ENCODE data around the gene KLF15. TPM values are rescaled to one million over a fixed set of nuclear protein-coding genes. Genes with fewer than 3 reads are reported as not detected.

The KLF15 gene
- total and polyA plus RNA-seq, 2 experiments from 2014 or later, result 1.8 to 16.7 TPM

- TF ChIP-seq CTCF (IDR thresholded peaks at IDR 0.05; ENCODE audit: poor library complexity) (no peak), EZH2phosphoT487 (IDR thresholded peaks at IDR 0.05; ENCODE audit: low read depth, severe bottlenecking, unreplicated experiment) (no peak), EZH2 (IDR thresholded peaks at IDR 0.05; ENCODE audit: borderline replicate concordance) (no peak)
- H2AFZ ChIP-seq, result no peak overlapping the region
- H3K9me2 ChIP-seq (replicated peaks; ENCODE audit: insufficient read depth), result no peaks in the 10 kb centered on the region
- H3K4me3 ChIP-seq, result no peak overlapping the region
- WGBS (ENCODE audit: low lambda C conversion rate, missing lambda C conversion rate), result 89% methylated on average over 7 of the region's 8 CpGs
- H4K20me1 ChIP-seq (ENCODE audit: insufficient read depth, poor library complexity, severe bottlenecking), result no peaks in the 10 kb centered on the region
- H3K4me1 ChIP-seq (ENCODE audit: insufficient read depth), result no peaks in the 10 kb centered on the region
- no peaks in the 10 kb centered on the region for H3K9me3 ChIP-seq (ENCODE audit: low read depth)
- H3K79me2 ChIP-seq, result no peaks in the 10 kb centered on the region
- H3K27ac ChIP-seq, result no peak overlapping the region
- no peak overlapping the region for H3K4me2 ChIP-seq
- DNase-seq (ENCODE audit: low spot score), result no peak
- no peaks in the 10 kb centered on the region for H3K27me3 ChIP-seq
- H3K36me3 ChIP-seq (replicated peaks; ENCODE audit: insufficient read depth, low read depth), result no peaks in the 10 kb centered on the region
These were observed 50.2 kb downstream of the KLF15 start for GRCh38 chr3:126306888-126307482.

GRCh38 chr3:126306397-126306796, 50.8 kb downstream of the KLF15 start:
- Histone ChIP-seq H2AFZ (no peak overlapping the region), H3K4me1 (ENCODE audit: insufficient read depth) (no peaks in the 10 kb centered on the region), H3K79me2 (no peaks in the 10 kb centered on the region), H3K9me3 (ENCODE audit: low read depth) (no peaks in the 10 kb centered on the region), H3K27ac (no peak overlapping the region), H3K4me2 (no peak overlapping the region), H4K20me1 (ENCODE audit: insufficient read depth, poor library complexity, severe bottlenecking) (no peaks in the 10 kb centered on the region), H3K27me3 (no peaks in the 10 kb centered on the region), H3K4me3 (no peak overlapping the region), H3K36me3 (replicated peaks; ENCODE audit: insufficient read depth, low read depth) (no peaks in the 10 kb centered on the region), H3K9me2 (replicated peaks; ENCODE audit: insufficient read depth) (no peaks in the 10 kb centered on the region)
- no peak for DNase-seq (ENCODE audit: low spot score)
- TF ChIP-seq EZH2phosphoT487 (IDR thresholded peaks at IDR 0.05; ENCODE audit: low read depth, severe bottlenecking, unreplicated experiment), result no peak
- no peak for TF ChIP-seq CTCF (IDR thresholded peaks at IDR 0.05; ENCODE audit: poor library complexity)
- TF ChIP-seq EZH2 (IDR thresholded peaks at IDR 0.05; ENCODE audit: borderline replicate concordance), result no peak
- WGBS (ENCODE audit: low lambda C conversion rate, missing lambda C conversion rate), result 86% methylated on average over 7 of the region's 7 CpGs

GRCh38 chr3:126305427-126305826, 51.8 kb downstream of the KLF15 start:
- H3K4me2 ChIP-seq, result no peak overlapping the region
- H3K4me3 ChIP-seq, result no peak overlapping the region
- DNase-seq (ENCODE audit: low spot score), result no peak
- no peaks in the 10 kb centered on the region for H3K27me3 ChIP-seq
- no peaks in the 10 kb centered on the region for H3K36me3 ChIP-seq (replicated peaks; ENCODE audit: insufficient read depth, low read depth)
- H2AFZ ChIP-seq, result no peak overlapping the region
- no peak overlapping the region for H3K27ac ChIP-seq
- H3K4me1 ChIP-seq (ENCODE audit: insufficient read depth), result no peaks in the 10 kb centered on the region
- H3K9me3 ChIP-seq (ENCODE audit: low read depth), result no peaks in the 10 kb centered on the region
- H3K9me2 ChIP-seq (replicated peaks; ENCODE audit: insufficient read depth), result no peaks in the 10 kb centered on the region
- no peaks in the 10 kb centered on the region for H3K79me2 ChIP-seq
- TF ChIP-seq EZH2phosphoT487 (IDR thresholded peaks at IDR 0.05; ENCODE audit: low read depth, severe bottlenecking, unreplicated experiment) (no peak), CTCF (IDR thresholded peaks at IDR 0.05; ENCODE audit: poor library complexity) (no peak), EZH2 (IDR thresholded peaks at IDR 0.05; ENCODE audit: borderline replicate concordance) (no peak)
- no peaks in the 10 kb centered on the region for H4K20me1 ChIP-seq (ENCODE audit: insufficient read depth, poor library complexity, severe bottlenecking)

GRCh38 chr3:126304704-126305103, 52.5 kb downstream of the KLF15 start:
- H3K4me1 ChIP-seq (ENCODE audit: insufficient read depth), result no peaks in the 10 kb centered on the region
- no peak for DNase-seq (ENCODE audit: low spot score)
- H4K20me1 ChIP-seq (ENCODE audit: insufficient read depth, poor library complexity, severe bottlenecking), result no peaks in the 10 kb centered on the region
- H3K27ac ChIP-seq, result no peak overlapping the region
- TF ChIP-seq EZH2phosphoT487 (IDR thresholded peaks at IDR 0.05; ENCODE audit: low read depth, severe bottlenecking, unreplicated experiment) (no peak), EZH2 (IDR thresholded peaks at IDR 0.05; ENCODE audit: borderline replicate concordance) (no peak), CTCF (IDR thresholded peaks at IDR 0.05; ENCODE audit: poor library complexity) (no peak)
- H3K9me2 ChIP-seq (replicated peaks; ENCODE audit: insufficient read depth), result no peaks in the 10 kb centered on the region
- H3K4me3 ChIP-seq, result no peak overlapping the region
- H2AFZ ChIP-seq, result no peak overlapping the region
- no peaks in the 10 kb centered on the region for H3K9me3 ChIP-seq (ENCODE audit: low read depth)
- no peaks in the 10 kb centered on the region for H3K79me2 ChIP-seq
- H3K36me3 ChIP-seq (replicated peaks; ENCODE audit: insufficient read depth, low read depth), result no peaks in the 10 kb centered on the region
- H3K27me3 ChIP-seq, result no peaks in the 10 kb centered on the region
- H3K4me2 ChIP-seq, result no peak overlapping the region
- WGBS (ENCODE audit: low lambda C conversion rate, missing lambda C conversion rate), result 63% methylated on average over 3 of the region's 3 CpGs

Measured in hepatocyte (in vitro differentiated cells).